PFSK-1 (cell line): Measurements from ENCODE around the gene CENPX.

ENCODE experiments used
- FOXP2 ChIP-seq: optimal IDR thresholded peaks from 2 replicates; pipeline ENCODE3; 2011; ENCODE audit warnings: borderline replicate concordance, control low read depth, inconsistent platforms; ENCODE audit not compliant: insufficient read depth; ENCODE audit errors: extremely low read length, extremely low read depth
- POLR2AphosphoS5 ChIP-seq: IDR thresholded peaks from 2 replicates; pipeline ENCODE4 v1.6.1; 2012; ENCODE audit warnings: low read depth, mild to moderate bottlenecking, control low read depth, low read length, moderate library complexity
- REST ChIP-seq, 2 experiments: IDR thresholded peaks; 2 replicates each; pipeline versions ENCODE4 v1.6.1 to v1.8.0; 2011 to 2012; ENCODE audit warnings: low read depth in 2 of 2, low read length in 2 of 2, control low read depth in 1 of 2, inconsistent platforms in 1 of 2, mild to moderate bottlenecking in 1 of 2, moderate library complexity in 1 of 2; ENCODE audit not compliant: insufficient read depth in 1 of 2
- SIN3A ChIP-seq: IDR thresholded peaks from 2 replicates; pipeline ENCODE4 v1.6.1; 2012; ENCODE audit warnings: mild to moderate bottlenecking, low read length, moderate library complexity, borderline replicate concordance; ENCODE audit not compliant: insufficient read depth
- TAF1 ChIP-seq: IDR thresholded peaks from 2 replicates; pipeline ENCODE4 v1.6.1; 2012; ENCODE audit warnings: low read length, control low read depth, borderline replicate concordance; ENCODE audit not compliant: insufficient read depth

The CENPX gene

DNA sequence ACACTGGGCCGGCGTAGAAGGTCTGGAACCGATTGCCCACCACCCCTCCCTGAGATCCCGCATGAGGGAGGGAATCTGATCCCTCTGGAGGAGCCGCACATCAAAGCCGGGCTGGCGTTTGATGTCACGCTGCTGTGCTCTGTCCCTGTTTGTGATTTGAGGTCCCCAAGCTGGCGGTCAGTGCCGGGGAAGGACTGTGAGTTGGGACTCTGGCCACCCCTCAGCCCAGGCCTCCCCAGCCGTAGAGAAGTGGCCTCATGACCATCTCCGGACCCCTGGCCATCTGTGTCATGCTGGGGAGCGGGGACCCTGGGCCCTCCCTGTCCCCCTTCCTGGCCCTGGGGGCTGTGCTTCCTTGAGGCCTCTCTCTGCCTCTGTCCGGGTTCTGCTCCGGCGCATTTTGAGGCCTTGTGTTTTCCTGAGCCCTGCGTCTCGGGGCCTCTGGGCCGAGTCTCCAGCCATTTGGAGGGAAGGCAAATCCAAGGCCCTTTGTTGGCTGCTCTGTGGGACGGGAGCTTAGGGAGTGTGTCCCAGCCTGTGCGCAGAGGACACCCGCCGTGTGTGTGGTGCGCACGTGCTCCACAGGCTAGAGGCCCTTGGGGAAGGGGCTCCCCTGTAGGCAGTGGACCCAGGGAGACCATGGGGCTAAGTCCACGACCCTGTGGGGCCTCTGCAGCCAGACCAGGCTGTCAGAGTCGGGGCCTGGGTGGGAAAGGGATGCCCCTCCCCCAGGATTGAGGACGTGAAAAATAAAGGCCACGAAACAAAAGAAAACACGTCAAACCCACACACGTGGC, 30.2 kb downstream of the CENPX start:
- TF ChIP-seq POLR2AphosphoS5 (no peak), REST (IDR thresholded peaks at IDR 0.05; ENCODE audit: insufficient read depth in 1 of 2, low read depth in 2 of 2, low read length in 2 of 2) (no peak), SIN3A (no peak), FOXP2 (no peak), TAF1 (no peak)

GRCh38 chr17:81991684-81992305, 30.9 kb downstream of the CENPX start:
- TF ChIP-seq FOXP2 (no peak), REST (IDR thresholded peaks at IDR 0.05; ENCODE audit: insufficient read depth in 1 of 2, low read depth in 2 of 2, low read length in 2 of 2) (no peak), TAF1 (no peak), SIN3A (no peak), POLR2AphosphoS5 (no peak)

DNA sequence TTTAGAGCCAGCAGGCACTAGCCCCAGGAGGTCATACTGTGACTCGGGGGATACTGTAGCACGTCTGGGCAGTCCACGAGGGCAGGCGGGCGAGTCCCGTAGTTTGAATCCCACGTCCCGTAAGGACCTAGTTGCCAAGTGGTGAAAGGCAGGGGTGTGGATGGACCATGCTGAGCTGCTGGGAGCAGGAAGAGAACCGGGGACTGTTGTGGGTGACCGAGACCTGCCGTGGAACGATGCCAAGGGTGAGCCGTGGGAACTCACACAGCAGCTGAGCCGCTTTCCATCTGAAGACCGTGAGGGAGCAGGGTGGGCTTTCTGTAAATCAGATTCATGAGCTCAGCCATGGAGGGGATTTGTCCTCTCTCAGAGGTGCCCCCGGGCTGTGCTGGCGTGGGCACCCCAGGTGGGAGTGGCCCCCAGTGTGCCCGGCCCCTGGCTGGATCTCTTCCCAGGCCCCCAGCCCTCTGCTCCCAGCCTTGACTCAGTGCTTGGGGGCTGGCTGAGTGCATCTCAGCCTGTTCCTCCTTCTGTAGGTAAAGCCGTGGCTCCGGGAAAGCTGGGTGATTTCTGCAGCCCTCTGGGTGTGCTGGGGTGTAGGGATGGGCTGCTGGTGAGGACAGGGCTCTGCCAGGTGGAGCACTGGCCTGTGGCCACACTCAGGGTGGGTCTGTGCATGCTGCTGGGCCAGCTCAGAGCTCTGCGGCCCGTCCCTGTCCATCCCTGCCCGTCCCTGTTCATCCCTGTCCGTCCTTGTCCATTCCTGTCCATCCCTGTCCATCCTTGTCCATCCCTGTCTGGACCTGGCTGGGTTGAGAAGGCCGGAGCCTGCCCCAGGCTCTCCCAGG, 31.6 kb downstream of the CENPX start:
- TF ChIP-seq FOXP2, result no peak

DNA sequence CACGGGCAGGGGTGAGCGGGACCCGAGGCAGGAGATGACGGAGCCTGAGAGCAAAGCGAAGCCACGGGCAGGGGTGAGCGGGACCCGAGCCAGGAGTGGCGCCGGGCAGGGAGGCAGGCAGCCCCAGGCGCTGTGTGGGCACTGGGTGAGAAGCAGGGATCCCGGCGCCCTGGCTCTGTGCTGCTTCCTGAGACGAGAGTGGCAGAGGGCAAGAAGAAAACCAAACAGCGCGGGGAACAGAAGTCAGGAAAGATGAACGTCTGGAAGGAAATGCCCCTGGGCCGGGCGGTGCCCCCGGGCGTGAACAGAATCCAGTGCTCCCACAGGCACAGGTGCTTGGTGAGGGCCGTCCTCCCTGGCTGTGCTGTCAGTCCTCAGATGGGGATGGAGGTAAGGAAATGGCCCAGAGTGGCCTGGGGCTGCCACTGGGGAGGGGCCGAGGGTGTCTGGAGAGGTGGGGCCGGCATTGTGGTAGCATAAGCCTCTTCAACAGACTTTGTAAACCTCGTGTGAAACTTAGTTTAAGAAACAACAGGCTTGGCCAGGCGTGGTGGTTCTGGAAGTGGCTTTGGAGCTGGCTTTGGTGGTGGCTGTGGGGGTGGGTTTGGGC, 35.4 kb downstream of the CENPX start:
- TF ChIP-seq FOXP2, result no peak

- no peak for TF ChIP-seq FOXP2
- no peak for TF ChIP-seq SIN3A
Measured at GRCh38 chr17:81986606-81987005, 36.1 kb downstream of the CENPX start.

DNA sequence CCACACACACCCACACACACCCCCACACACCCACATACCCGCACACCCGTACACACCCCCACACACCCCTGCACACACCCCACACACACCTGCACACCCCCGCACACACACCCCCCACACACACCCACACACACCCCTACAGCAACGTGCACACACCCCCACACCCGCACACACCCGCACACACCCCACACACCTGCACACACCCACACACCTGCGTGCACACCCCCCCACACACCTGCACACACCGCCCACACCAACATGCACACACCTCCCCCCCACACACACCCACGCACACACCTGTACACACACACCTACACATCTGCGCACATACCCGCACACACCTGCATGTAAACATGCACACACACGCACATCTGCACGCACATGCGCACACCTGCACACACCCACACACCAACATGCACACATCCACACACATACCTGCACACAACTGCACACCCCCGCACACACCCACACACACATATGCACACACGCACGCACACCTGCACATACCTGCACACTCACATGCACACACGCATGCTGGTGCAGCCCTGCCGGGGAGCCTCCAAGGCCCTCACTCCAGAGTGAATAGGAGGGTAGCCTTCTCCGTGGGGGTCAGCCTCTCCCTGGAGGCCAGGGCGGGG, 37.8 kb downstream of the CENPX start:
- TF ChIP-seq REST (IDR thresholded peaks at IDR 0.05; ENCODE audit: insufficient read depth in 1 of 2, low read depth in 2 of 2, low read length in 2 of 2) (no peak), FOXP2 (no peak), SIN3A (no peak), POLR2AphosphoS5 (no peak), TAF1 (no peak)
